SH-SY5Y (cell line): ENCODE measurements around the gene ZNF521.

Experiments used
- GATA2 ChIP-seq: IDR thresholded peaks from 2 replicates; pipeline ENCODE4 v1.6.1; 2011; ENCODE audit warnings: mild to moderate bottlenecking, low read depth, low read length
- GATA3 ChIP-seq: IDR thresholded peaks from 2 replicates; pipeline ENCODE4 v1.6.1; 2011; ENCODE audit warnings: low read depth, mild to moderate bottlenecking, low read length, moderate library complexity

DNA sequence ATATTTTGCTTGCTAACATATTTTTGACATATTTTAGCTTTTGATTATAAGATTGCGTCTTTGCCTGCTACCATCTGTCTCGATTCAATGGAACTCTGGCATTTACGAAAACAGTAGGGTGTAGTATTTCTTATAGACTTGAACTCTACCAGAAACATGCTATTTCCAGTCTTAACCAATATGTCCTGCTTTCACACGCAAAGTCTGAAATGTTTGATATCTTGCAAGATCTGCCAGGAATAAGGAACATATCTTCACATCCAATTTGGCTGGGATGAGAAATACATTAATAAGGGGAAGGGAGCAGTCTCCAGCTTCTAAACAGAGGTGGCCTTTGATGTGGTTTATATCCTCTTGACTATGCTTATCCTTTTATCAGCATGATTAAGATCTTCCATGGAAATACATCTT lies 299.4 kb downstream of the ZNF521 start:
- no peak for TF ChIP-seq GATA3
- TF ChIP-seq GATA2 = no peak
